HT-29 (cell line): ENCODE data around the gene MDH1B. TPM values are rescaled to one million over a fixed set of nuclear protein-coding genes. Genes with fewer than 3 reads are reported as not detected.
"Not testable (repeated sequence)": the region's sequence is repeated elsewhere in the genome, so short reads cannot be mapped to it uniquely, and the experiment has no call there.

Experiments used
- DNase-seq: peaks from one replicate; pipeline ENCODE4 v3.0.0-alpha.2; 2015; ENCODE audit warnings: low spot score
- total RNA-seq: library from RNA; depleted of rRNA; stranded (reverse); fragments of >200 nt; shearing (Covaris generic); gene quantifications from 2 replicates; pipeline ENCODE4 v1.2.3, GENCODE V29; 2014

The MDH1B gene
- total RNA-seq, 1 experiment from 2014 or later, result not detected

DNA sequence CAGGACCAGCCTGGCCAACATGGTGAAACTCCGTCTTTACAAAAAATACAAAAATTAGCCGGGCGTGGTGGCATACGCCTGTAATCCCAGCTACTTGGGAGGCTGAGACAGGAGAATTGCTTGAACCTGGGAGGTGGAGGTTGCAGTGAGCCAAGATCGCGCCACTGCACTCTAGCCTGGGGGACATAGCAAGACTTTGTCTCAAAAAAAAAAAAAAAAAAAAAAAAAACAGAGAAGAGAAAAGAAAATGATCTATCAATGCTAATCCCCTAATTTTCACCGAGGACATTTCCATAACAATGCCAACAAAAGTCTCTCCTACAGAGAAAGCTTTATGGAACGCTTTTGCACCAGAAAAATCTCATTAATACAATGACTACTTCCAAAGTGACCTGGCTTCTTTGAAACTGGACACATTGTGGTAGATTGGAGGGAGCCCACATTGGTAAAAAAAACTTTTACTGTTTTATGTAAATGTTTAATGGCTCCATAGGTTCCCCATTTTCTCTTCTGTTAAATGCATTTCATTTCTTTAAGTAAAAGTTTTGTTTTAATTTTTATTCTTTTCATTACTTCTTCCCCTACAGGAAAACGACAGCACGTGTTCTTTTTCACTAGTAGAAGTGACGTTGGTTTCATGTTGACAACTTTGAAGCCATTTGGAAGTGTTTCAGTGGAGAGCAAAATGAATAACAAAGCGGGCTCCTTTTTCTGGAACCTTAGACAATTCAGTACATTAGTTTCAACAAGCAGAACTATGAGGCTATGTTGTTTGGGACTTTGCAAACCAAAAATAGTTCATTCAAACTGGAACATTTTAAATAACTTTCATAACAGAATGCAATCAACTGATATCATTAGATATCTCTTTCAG lies 1.2 kb upstream of the MDH1B start:
- no peak for DNase-seq

DNA sequence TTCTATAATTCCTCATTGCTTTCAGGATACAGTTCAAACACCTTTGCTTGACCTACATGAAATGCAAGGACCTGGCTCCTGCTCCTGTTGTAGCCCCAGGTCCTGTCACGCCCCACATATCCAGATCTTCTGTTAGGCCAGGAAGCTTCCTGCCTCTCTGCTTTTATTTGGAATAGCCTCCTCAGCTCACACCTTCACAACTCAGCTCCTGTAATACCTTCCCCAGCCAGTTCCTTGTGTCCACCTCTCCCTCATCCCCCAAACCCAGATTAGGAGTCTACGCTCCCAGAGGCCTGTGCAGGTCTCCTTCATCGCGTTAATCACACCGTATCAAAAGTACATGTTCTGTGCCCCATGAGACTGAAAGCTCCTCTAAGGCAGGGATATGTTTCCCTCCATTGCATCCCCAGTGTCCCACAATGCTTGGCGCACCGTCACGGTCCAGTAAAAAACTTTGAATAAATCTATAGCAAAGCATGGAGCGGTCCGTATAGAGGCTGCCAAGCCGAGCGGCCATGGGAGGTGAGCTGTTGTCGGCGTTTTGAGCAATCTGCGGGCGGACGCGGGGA lies 371 bp downstream of the MDH1B start:
- DNase-seq, result no peak

- DNase-seq, result no peak
Observed at GRCh38 chr2:206756816-206757215, 8.3 kb downstream of the MDH1B start.

GRCh38 chr2:206740800-206741199 lies 24.3 kb downstream of the MDH1B start:
- DNase-seq, result no peak

GRCh38 chr2:206739271-206739670 lies 25.9 kb downstream of the MDH1B start:
- DNase-seq, result no peak

DNA sequence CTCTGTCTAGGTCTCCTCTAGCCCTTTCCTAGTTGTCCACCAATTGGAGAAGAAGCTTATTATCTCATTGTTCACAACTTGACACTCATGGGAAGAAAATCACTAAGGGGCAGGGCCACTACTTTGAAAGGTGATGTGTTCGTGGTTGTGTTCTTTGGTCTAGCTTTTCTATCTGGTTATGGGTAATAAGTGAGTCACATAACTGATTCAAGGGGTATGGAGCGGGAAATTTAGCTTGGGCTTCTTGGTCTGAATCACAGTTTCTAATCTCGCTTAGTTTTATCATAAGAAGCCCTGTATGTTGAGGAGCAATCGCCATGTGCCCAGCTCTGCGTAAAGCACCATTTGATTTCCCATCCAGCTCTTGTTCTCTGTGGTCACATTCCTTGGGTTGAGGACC lies 28.2 kb downstream of the MDH1B start:
- no peak for DNase-seq

GRCh38 chr2:206733341-206733740 lies 31.8 kb downstream of the MDH1B start:
- DNase-seq, result no peak

- DNase-seq, result no peak
Observed at GRCh38 chr2:206728277-206729199, 36.6 kb downstream of the MDH1B start.

GRCh38 chr2:206727287-206727686 lies 37.8 kb downstream of the MDH1B start:
- DNase-seq, result no peak

DNA sequence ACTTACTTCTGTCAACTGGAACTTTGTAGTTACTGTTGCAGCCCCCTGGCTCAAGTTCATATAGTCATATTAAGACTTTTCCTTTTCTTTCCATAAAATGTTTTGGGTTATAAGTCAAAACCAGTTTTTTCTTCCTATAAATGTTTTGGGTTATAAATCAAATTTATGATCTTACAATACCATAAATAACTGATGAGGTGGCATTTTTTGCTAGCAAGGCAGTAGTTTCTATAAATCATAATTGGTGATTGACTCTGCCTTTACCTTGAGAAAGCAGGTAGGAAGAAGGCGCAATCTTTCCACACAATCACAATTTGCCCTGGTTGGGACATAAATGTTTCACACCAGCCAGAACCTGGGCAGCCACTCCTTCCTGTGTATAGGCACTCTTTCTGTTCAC lies 41.8 kb downstream of the MDH1B start:
- no peak for DNase-seq

- no peak for DNase-seq
Observed at GRCh38 chr2:206721256-206721920, 43.7 kb downstream of the MDH1B start.

- DNase-seq, result no peak
Observed at GRCh38 chr2:206718296-206718695, 46.8 kb downstream of the MDH1B start, which contains the start of gene DYTN. Gene DYTN, minus strand, starts transcription at chr2:206718396. Its CDS starts 117 bp downstream, at chr2:206718279.

DNA sequence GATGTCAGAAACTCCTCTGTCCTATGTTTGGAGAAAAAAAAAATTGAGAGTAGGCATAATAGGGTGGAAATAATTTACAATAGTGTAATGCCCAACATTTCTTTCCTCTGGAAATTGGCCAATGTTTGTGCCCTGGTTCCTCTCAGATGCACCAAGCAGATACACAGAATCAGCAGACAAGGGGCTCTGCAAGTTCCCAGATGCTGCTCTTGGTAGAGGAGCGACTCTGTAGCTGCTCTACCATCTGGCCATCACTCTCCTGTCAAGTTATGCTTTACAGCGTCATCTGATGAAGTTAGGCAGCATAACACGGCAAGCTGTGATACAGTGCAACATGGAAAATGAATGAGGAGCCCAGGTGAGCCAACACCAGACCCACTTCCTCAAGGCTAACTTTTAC lies 48.5 kb downstream of the MDH1B start:
- DNase-seq, result no peak

DNA sequence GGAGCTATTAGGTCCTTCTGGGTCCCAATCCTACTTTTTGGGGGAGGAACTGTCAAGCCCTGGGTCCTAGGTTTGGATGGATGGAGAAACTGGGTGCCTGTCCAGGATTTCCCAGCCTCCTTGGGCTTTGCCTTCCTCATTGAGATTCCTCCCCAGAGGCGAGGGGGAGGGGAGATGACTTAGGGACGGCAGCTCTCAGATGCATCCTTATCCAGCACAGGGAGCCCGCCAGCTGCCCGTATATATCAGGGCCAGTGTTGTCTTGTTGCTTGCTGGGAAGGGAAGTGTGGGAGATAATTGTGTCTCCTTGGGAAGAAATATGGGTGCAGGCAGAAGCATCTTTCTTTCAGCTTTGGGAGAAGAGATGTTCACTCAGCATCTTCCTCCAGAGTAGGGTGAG lies 49.9 kb downstream of the MDH1B start:
- DNase-seq, result not testable (repeated sequence)

DNA sequence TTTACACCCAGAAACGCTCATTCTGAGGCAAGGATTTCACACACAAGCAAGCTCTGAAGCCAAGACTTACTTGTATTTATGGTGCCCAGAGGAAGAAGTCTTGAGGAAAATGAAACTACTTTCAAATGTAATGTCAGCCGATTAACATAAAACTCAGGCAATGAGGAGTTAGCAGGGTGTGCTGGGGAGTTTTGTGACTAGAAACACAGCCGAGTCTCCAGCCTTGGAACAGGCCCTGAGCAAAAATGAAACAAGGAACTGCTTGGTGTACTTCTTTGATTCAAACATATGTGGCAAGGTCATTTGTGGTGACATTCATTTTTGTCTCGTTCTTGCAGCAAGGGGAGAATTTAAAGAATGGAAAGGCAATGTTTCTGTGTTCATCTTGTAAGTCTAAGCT lies 51.4 kb downstream of the MDH1B start:
- no peak for DNase-seq

DNA sequence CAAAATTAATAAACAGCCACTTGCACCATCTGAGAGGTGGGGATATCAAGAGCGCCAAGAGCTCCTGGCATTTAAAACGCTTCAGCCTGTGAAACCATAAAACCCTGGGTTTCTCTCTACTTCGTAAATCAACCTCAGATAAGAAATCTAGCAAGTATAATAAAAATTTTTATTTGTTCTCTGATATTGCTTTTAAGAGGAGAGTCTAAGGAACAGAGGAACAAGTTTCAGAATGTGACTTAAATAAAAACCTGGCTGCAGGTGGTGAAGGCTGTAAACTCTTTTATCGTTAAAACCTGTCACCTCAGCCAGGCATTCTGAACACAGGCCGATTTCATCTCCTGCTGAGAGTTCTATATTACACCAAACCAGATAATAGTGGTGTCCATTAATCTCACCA lies 56.8 kb downstream of the MDH1B start:
- no peak for DNase-seq

GRCh38 chr2:206707164-206707701 lies 57.9 kb downstream of the MDH1B start:
- no peak for DNase-seq

- no peak for DNase-seq
Observed at GRCh38 chr2:206701952-206702605, 63.0 kb downstream of the MDH1B start.

DNA sequence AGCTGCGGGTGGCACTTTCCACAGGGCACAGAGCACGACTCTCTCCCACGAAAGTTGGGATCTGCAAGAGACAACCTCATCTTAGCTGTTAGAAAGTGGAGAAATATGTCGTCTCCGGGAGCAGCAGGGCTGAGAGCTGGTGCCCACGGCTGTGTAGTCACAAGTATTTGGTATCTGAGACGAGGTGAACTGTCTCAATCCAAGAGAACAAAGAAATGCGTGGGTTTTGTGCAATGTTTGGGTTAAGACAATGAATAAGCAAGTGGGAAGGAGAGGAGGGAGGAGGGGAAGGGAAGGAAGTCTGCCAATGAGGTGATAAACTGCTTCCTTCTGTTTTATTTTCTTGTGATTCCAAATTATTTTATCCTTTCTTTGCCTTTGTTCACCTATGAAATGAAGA lies 65.0 kb downstream of the MDH1B start:
- DNase-seq, result no peak

GRCh38 chr2:206698811-206699210 lies 66.3 kb downstream of the MDH1B start:
- no peak for DNase-seq

DNA sequence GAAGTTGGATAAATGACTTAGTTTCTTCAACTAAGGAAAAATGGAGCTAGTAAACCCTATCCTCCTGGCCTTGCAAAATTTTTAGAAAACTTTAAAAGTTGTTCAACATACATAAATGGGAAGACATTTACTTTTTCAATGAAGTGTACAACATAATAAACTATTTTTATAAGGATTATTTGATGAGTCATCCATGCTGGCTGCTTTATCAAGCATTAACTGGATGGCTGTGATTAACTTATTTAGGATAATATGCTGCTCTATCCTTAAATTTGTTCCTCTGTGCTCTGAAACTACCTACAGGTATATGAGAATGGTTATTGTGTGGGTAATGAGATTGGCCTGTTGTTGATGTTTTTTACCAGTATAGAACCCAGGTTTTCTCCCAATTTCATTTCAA lies 68.2 kb downstream of the MDH1B start:
- no peak for DNase-seq
